GM23338 (cell line): ENCODE data around the gene PRPF18. TPM values are rescaled to one million over a fixed set of nuclear protein-coding genes. Genes with fewer than 3 reads are reported as not detected.

Experiments used
- ATAC-seq: fragments of 200-7000 bp; cut with Tn5 transposase; 3 replicates; pipeline ENCODE4 v1.9.1; 2020
- DNase-seq: peaks from one replicate; pipeline ENCODE4 v3.0.0-alpha.2; 2015; ENCODE audit warnings: low spot score
- H2AFZ ChIP-seq: fragments of 200-600 bp; sonication (generic); 2 replicates; pipeline ENCODE4 v1.8.0; 2016; ENCODE audit warnings: antibody characterized with exemption, mild to moderate bottlenecking, moderate library complexity
- H3F3A ChIP-seq: fragments of 200-600 bp; sonication (generic); replicated peaks from 2 replicates; pipeline ENCODE4 v1.8.0; 2017; ENCODE audit warnings: antibody characterized with exemption, mixed run types, low read depth
- H3K27ac ChIP-seq: fragments of 200-600 bp; sonication (generic); 2 replicates; pipeline ENCODE4 v1.6.1; 2016; ENCODE audit warnings: low read depth
- H3K27me3 ChIP-seq: fragments of 200-600 bp; sonication (generic); 2 replicates; pipeline ENCODE4 v1.8.0; 2016; ENCODE audit warnings: mild to moderate bottlenecking, mixed run types, moderate library complexity; ENCODE audit not compliant: insufficient read depth
- H3K36me3 ChIP-seq: fragments of 200-600 bp; sonication (generic); 2 replicates; pipeline ENCODE4 v1.8.0; 2016; ENCODE audit warnings: mild to moderate bottlenecking; ENCODE audit not compliant: insufficient read depth
- H3K4me1 ChIP-seq: fragments of 200-600 bp; sonication (generic); 2 replicates; pipeline ENCODE4 v1.8.0; 2016; ENCODE audit warnings: mild to moderate bottlenecking, moderate library complexity; ENCODE audit not compliant: insufficient read depth
- H3K4me2 ChIP-seq: fragments of 200-600 bp; sonication (generic); 2 replicates; pipeline ENCODE4 v1.7.1; 2017; ENCODE audit warnings: mixed run types
- H3K4me3 ChIP-seq: fragments of 200-600 bp; sonication (generic); 2 replicates; pipeline ENCODE4 v1.6.1; 2016; ENCODE audit warnings: mixed run types
- H3K79me2 ChIP-seq: fragments of 200-600 bp; sonication (generic); replicated peaks from 2 replicates; pipeline ENCODE4 v1.8.0; 2017; ENCODE audit warnings: mild to moderate bottlenecking; ENCODE audit not compliant: insufficient read depth
- H3K9me2 ChIP-seq: fragments of 200-600 bp; sonication (generic); 2 replicates; pipeline ENCODE4 v1.8.0; 2017; ENCODE audit not compliant: insufficient read depth
- H4K20me1 ChIP-seq: fragments of 200-600 bp; sonication (generic); replicated peaks from 2 replicates; pipeline ENCODE4 v1.8.0; 2017; ENCODE audit warnings: mild to moderate bottlenecking; ENCODE audit not compliant: insufficient read depth
- H3K27ac Mint-ChIP-seq: 2 replicates; pipeline ENCODE4 v1.8.0; 2020; ENCODE audit warnings: inconsistent platforms, mild to moderate bottlenecking, moderate library complexity, mixed read lengths
- H3K27me3 Mint-ChIP-seq: 3 replicates; pipeline ENCODE4 v1.8.0; 2022; ENCODE audit warnings: low read depth, mild to moderate bottlenecking, moderate library complexity, mixed read lengths, inconsistent platforms; ENCODE audit not compliant: insufficient read depth, poor library complexity
- H3K36me3 Mint-ChIP-seq: 3 replicates; pipeline ENCODE4 v1.8.0; 2021; ENCODE audit warnings: low read depth, mild to moderate bottlenecking, inconsistent platforms, moderate library complexity, mixed read lengths
- H3K4me1 Mint-ChIP-seq: 3 replicates; pipeline ENCODE4 v1.8.0; 2020; ENCODE audit warnings: mild to moderate bottlenecking, inconsistent platforms, mixed read lengths
- H3K4me3 Mint-ChIP-seq: 3 replicates; pipeline ENCODE4 v1.8.0; 2021; ENCODE audit warnings: moderate library complexity, mild to moderate bottlenecking, inconsistent platforms, mixed read lengths
- H3K9me3 Mint-ChIP-seq: 3 replicates; pipeline ENCODE4 v1.8.0; 2020; ENCODE audit warnings: moderate library complexity, mild to moderate bottlenecking, inconsistent platforms, mixed read lengths
- EZH2 ChIP-seq: fragments of 200-600 bp; sonication (generic); IDR thresholded peaks from one replicate; pipeline ENCODE4 v1.8.0; 2017; ENCODE audit warnings: antibody characterized with exemption, mild to moderate bottlenecking, low read depth; ENCODE audit not compliant: unreplicated experiment
- JUNB ChIP-seq: IDR thresholded peaks from one replicate; pipeline ENCODE4 v1.6.1; 2016; ENCODE audit warnings: antibody characterized with exemption; ENCODE audit not compliant: unreplicated experiment
- STAT1 ChIP-seq: IDR thresholded peaks from one replicate; pipeline ENCODE4 v1.6.1; 2016; ENCODE audit warnings: antibody characterized with exemption; ENCODE audit not compliant: unreplicated experiment
- polyA plus RNA-seq: library from polyadenylated mRNA; unstranded; fragments of >200 nt; fragmentation: Nextera tagmentation; extraction: Ambion mirVana; gene quantifications from 2 replicates; pipeline ENCODE4 v1.2.1, GENCODE V29; 2016
- total RNA-seq: library from RNA; depleted of rRNA; stranded (reverse); fragments of >200 nt; shearing (Covaris generic); gene quantifications from 2 replicates; pipeline ENCODE4 v1.2.3, GENCODE V29; 2014
- TF ChIP-seq, protein P1 (sequence below): fragments of 250-450 bp; sonication (Bioruptor Pico); IDR thresholded peaks from 2 replicates; pipeline ENCODE4 v1.5.0; 2020; ENCODE audit warnings: mild to moderate bottlenecking, moderate library complexity
- TF ChIP-seq, protein P2 (sequence below): IDR thresholded peaks from 2 replicates; pipeline ENCODE4 v1.6.1; 2016; ENCODE audit warnings: antibody characterized with exemption

PRPF18 gene
- total and polyA plus RNA-seq, 2 experiments from 2014 or later = 15.1 to 17.2 TPM

DNA sequence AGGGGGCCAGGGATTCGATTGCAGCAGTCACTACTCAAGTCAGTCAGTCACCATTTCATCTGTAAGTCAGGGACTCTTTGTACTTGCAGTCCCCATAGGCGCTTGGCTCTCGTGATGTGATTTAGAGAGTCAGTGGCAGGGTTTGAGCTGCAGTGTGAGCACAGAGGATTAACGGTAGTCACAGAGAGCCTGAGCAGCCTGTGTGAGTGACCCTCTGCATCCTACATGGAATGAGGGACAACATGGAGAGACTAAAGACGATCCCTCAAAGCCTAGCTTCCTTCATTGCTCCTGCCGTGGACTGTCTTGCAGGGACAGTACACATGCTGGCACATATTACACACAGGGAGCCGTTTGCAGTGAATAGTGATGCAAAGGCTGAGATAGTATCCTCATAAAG, 56.3 kb downstream of the PRPF18 start:
- no peaks in the 10 kb centered on the region for H3K9me2 ChIP-seq
- no peaks in the 10 kb centered on the region for H3K27me3 ChIP-seq
- H3K4me3 ChIP-seq = no peak overlapping the region
- TF ChIP-seq, protein P1, sequence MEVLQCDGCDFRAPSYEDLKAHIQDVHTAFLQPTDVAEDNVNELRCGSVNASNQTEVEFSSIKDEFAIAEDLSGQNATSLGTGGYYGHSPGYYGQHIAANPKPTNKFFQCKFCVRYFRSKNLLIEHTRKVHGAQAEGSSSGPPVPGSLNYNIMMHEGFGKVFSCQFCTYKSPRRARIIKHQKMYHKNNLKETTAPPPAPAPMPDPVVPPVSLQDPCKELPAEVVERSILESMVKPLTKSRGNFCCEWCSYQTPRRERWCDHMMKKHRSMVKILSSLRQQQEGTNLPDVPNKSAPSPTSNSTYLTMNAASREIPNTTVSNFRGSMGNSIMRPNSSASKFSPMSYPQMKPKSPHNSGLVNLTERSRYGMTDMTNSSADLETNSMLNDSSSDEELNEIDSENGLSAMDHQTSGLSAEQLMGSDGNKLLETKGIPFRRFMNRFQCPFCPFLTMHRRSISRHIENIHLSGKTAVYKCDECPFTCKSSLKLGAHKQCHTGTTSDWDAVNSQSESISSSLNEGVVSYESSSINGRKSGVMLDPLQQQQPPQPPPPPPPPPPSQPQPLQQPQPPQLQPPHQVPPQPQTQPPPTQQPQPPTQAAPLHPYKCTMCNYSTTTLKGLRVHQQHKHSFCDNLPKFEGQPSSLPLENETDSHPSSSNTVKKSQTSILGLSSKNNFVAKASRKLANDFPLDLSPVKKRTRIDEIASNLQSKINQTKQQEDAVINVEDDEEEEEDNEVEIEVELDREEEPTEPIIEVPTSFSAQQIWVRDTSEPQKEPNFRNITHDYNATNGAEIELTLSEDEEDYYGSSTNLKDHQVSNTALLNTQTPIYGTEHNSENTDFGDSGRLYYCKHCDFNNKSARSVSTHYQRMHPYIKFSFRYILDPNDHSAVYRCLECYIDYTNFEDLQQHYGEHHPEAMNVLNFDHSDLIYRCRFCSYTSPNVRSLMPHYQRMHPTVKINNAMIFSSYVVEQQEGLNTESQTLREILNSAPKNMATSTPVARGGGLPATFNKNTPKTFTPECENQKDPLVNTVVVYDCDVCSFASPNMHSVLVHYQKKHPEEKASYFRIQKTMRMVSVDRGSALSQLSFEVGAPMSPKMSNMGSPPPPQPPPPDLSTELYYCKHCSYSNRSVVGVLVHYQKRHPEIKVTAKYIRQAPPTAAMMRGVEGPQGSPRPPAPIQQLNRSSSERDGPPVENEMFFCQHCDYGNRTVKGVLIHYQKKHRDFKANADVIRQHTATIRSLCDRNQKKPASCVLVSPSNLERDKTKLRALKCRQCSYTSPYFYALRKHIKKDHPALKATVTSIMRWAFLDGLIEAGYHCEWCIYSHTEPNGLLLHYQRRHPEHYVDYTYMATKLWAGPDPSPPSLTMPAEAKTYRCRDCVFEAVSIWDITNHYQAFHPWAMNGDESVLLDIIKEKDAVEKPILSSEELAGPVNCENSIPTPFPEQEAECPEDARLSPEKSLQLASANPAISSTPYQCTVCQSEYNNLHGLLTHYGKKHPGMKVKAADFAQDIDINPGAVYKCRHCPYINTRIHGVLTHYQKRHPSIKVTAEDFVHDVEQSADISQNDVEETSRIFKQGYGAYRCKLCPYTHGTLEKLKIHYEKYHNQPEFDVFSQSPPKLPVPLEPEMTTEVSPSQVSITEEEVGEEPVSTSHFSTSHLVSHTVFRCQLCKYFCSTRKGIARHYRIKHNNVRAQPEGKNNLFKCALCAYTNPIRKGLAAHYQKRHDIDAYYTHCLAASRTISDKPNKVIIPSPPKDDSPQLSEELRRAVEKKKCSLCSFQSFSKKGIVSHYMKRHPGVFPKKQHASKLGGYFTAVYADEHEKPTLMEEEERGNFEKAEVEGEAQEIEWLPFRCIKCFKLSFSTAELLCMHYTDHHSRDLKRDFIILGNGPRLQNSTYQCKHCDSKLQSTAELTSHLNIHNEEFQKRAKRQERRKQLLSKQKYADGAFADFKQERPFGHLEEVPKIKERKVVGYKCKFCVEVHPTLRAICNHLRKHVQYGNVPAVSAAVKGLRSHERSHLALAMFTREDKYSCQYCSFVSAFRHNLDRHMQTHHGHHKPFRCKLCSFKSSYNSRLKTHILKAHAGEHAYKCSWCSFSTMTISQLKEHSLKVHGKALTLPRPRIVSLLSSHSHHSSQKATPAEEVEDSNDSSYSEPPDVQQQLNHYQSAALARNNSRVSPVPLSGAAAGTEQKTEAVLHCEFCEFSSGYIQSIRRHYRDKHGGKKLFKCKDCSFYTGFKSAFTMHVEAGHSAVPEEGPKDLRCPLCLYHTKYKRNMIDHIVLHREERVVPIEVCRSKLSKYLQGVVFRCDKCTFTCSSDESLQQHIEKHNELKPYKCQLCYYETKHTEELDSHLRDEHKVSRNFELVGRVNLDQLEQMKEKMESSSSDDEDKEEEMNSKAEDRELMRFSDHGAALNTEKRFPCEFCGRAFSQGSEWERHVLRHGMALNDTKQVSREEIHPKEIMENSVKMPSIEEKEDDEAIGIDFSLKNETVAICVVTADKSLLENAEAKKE = no peak
- TF ChIP-seq STAT1 (no peak), JUNB (no peak)
- TF ChIP-seq, protein P2, sequence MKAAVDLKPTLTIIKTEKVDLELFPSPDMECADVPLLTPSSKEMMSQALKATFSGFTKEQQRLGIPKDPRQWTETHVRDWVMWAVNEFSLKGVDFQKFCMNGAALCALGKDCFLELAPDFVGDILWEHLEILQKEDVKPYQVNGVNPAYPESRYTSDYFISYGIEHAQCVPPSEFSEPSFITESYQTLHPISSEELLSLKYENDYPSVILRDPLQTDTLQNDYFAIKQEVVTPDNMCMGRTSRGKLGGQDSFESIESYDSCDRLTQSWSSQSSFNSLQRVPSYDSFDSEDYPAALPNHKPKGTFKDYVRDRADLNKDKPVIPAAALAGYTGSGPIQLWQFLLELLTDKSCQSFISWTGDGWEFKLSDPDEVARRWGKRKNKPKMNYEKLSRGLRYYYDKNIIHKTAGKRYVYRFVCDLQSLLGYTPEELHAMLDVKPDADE = no peak
- Mint-ChIP-seq H3K9me3 (peaks cover 26% of the 10 kb centered on the region), H3K4me3 (no peak overlapping the region), H3K4me1 (no peaks in the 10 kb centered on the region; the same call in 2 of the 3 replicates), H3K36me3 (peaks cover 63% of the 10 kb centered on the region), H3K27me3 (peaks cover 6% of the 10 kb centered on the region), H3K27ac (no peak overlapping the region)
- 0 out of 2 replicates have a peak overlapping the region, but pooled peaks have one; percentile 59 for H3K27ac ChIP-seq
- no peak for ATAC-seq
- no peaks in the 10 kb centered on the region for H3K4me1 ChIP-seq
- no peaks in the 10 kb centered on the region for H3F3A ChIP-seq
- H3K36me3 ChIP-seq = peaks cover 15% of the 10 kb centered on the region
- no peak for DNase-seq
- no peak overlapping the region for H2AFZ ChIP-seq
- H3K79me2 ChIP-seq = no peaks in the 10 kb centered on the region
- H4K20me1 ChIP-seq = no peaks in the 10 kb centered on the region
- no peak overlapping the region for H3K4me2 ChIP-seq

DNA sequence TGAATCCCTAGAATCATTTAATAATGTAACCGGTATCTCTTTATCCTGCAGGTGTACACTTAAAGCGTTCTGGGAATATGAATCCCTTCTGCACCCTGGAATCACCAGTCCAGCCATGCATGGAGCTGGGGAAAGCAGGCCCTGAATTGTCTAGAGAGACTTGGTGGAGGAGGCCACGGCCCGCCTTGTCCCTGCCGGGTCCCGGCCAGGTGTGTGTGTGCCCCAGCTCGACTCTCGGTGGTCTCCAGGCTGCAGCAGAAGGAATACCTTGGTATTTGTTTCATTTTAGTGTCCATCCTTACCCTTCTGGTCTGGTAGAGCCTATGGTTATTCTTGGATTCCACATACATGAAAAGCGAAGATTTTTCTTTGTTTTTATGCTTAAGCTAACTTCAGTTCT, 58.1 kb downstream of the PRPF18 start:
- H3K9me3 Mint-ChIP-seq = peaks cover 26% of the 10 kb centered on the region
- H3K4me3 Mint-ChIP-seq = no peak overlapping the region
- Histone ChIP-seq H3K27me3 (no peaks in the 10 kb centered on the region), H3K4me2 (no peak overlapping the region), H3K4me3 (no peak overlapping the region), H3F3A (no peaks in the 10 kb centered on the region), H4K20me1 (no peaks in the 10 kb centered on the region), H2AFZ (no peak overlapping the region), H3K27ac (no peak overlapping the region), H3K4me1 (no peaks in the 10 kb centered on the region), H3K36me3 (peaks cover 15% of the 10 kb centered on the region), H3K9me2 (no peaks in the 10 kb centered on the region), H3K79me2 (no peaks in the 10 kb centered on the region)
- ATAC-seq = no peak
- no peaks in the 10 kb centered on the region; the same call in 2 of the 3 replicates for H3K4me1 Mint-ChIP-seq
- H3K27me3 Mint-ChIP-seq = peaks cover 5% of the 10 kb centered on the region
- DNase-seq = no peak
- peaks cover 64% of the 10 kb centered on the region for H3K36me3 Mint-ChIP-seq
- H3K27ac Mint-ChIP-seq = no peak overlapping the region
- TF ChIP-seq EZH2 = no peak
- TF ChIP-seq, protein P1 = no peak
- no peak for TF ChIP-seq STAT1
